Erythroblast (primary cell): Measurements from ENCODE around the gene MPPED1.

Experiments
- DNase-seq, 2 experiments: peaks; one replicate each; lab custom pipeline; 2025; lab: John Stamatoyannopoulos, UW
- GATA1 ChIP-seq: IDR thresholded peaks from 2 replicates; pipeline ENCODE4 v1.6.1; 2011; ENCODE audit warnings: low read depth, mild to moderate bottlenecking, control low read depth, low read length, moderate library complexity
- POLR2A ChIP-seq: IDR thresholded peaks from 2 replicates; pipeline ENCODE4 v1.6.1; 2011; ENCODE audit warnings: mild to moderate bottlenecking, low read length

MPPED1 gene

DNA sequence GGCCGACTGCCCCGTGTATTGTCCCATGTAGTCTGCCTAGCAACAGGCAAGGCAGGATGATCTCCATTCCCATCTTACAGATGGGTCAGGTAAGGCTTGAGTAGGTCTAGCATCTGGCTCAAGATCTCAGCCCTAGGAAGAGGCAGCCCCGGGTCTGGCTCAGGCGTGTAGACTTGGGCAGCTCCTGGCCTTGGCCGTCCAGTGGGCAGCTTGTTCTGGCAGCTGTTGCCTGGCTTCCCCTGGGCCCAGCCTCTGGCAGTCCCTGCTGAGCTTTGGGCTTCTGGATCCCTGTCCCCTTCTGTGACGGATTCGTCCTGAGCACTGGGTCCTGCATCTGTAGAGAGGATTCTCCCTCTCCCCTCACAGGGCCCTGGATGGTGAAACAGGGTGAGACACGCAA, 72.4 kb downstream of the MPPED1 start:
- no peak for DNase-seq
- TF ChIP-seq GATA1 (no peak), POLR2A (no peak)

DNA sequence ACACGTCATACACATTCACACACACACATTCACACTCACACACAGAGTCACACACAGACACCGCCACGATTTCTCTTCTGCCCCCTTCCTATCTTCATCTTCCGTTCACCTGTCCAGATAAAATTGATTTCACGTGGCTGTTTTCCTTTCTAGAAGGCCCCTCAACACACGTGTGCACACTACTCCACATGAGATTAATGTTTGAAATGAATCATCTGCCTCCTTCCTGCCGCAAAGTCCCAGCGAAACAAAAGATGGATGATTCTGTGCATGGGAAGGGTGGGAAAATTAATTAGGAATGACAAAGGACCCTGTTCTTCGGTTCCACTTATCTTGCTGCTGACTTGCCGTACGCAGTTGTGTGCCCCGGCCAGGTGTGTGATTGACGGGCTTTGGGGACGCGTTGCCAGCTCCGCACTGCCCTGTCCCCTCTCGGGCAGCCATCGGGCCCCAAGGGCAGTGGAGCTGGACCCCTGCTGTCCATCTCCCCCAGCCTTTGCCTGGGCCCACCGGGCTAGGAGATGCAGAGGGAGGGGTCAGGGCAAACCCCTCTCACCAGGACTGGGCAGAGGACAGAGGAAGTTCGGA, 73.8 kb downstream of the MPPED1 start:
- no peak for DNase-seq
- TF ChIP-seq GATA1 (no peak), POLR2A (no peak)

DNA sequence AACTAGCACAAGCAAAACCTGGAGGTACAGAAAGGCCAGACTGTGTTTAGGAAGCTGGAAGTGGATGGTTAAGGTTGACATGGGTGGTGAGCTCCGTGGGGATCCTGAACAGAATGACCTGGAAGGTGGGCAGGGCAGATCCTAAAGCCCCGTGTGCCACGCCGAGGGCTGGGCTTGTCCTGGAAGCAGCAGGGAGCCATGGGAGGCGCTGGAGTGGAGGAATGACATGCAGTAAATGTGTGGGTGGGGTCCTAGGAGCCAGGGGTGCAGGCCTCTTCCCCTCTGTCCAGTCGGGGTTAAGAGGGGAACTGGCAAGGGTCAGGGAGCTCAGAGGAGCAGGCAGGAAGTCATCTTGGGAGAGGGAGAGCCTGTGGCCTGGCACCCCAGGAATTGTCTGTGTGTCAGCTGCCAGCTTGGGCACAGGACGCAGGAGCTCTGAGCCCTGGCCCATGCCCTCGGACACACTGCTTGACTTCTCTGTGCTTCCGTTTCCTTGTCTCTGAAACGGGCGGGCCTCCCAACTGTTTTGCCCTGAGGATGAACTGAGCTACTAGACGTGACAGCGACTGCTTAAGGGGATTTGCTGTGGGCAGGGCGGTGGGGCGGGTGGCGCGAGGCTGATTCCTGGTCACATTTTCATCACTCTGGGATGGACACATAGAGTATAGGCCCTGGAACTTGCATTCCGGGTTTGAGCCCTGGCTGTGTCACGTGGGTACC, 75.7 kb downstream of the MPPED1 start:
- no peak for TF ChIP-seq GATA1

DNA sequence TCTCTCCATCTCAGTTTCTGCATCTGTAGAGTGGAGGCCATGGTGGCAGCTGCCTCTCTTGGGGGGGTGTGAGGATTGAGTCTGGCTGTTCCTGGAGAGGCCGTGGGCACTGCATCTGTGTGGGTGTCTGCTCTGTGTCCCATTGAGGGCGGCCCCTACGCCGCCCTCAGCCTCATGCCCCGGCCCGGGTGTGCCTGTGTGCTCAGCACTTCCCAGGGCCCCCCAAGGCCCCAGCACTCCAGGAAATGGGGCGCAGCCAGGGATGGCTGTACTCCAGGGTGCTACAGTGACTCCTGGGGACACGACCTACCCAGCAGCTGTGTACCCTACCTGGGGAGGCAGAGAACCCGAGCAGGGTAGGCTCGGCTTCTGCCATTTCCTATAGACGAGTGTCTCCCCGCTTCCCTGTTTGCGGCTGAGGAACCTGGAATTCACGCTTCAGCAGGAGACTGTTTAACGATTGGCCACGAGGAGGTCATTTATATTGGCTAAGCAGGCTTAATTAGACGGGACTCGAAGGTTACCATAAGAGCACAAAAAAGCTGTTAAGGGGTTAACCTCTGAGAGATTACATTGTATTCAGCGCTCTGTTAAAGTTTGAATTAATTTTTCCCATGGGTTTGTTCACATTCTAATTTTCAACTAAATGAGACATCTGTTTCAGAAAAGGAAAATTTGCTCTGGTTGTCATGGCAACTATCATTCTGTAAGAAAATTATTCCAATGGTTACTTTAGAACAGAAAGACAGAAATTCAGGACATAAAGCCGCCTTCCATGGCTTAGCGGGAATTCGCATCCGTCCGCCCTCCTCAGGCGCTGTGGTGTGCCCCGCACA, 76.4 kb downstream of the MPPED1 start:
- no peak for DNase-seq
- TF ChIP-seq POLR2A (no peak), GATA1 (no peak)

More for the DNA sequence above, 75.7 kb downstream of the MPPED1 start:
- DNase-seq, result no peak

DNA sequence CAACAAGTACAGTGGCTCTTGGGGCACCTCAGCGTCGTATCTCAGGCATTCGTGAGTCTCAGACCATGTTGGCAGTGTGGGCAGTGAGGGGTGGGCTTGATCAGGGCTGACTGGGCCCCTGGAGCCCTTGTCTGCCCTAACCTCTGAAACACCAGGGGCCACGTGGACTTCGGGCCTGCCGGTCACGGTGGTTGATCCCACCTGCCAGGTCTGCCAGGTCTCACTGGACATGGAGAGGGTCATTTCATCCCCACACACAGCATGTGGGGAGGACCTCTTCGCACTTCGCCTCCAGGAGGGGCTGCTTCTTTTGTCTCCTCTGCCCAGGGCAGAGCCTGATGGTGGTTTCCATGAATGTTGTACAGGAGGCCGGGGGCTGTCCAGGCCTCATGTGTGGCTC, 77.1 kb downstream of the MPPED1 start:
- DNase-seq, result no peak
- no peak for TF ChIP-seq GATA1
- TF ChIP-seq POLR2A, result no peak

DNA sequence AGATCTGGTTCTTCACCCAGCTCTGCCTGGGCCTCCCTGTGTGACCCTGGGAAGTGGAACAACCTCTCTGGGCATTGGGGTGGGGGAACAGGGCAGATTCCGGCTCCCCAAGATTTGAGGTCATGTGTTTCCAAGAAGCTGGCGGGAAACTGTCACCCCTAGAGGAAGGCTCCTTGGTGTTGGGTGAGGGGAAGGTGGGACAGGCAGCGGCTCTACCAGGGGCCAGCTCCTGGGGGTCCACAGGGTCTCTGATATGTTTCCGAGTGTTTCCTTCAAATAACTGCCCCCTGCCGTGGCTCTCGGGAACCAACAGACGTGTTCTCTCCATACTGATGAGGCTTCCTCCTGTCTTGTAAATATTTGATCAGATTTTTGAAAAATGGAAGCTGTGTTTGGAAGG, 78.5 kb downstream of the MPPED1 start:
- no peak for DNase-seq
- TF ChIP-seq GATA1 (no peak), POLR2A (no peak)

DNA sequence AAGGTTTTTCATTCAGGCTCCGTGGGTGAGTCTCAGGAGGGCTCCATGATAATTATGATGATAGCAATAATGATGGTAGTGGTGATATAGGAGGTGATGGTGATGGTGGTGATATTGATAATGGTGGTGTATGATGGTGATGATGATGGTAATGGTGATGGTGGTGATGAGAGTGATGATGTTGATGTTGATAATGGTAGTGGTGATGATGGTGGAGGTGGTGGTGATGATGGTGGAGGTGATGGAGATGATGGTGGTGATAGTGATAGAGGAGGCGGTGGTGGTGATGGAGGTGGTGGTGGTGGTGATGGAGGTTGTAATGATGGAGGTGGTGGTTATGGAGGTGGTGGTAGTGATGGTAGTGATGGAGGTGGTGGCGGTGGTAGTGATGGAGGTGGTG, 79.4 kb downstream of the MPPED1 start:
- DNase-seq, result no peak
- no peak for TF ChIP-seq POLR2A
- TF ChIP-seq GATA1, result no peak

DNA sequence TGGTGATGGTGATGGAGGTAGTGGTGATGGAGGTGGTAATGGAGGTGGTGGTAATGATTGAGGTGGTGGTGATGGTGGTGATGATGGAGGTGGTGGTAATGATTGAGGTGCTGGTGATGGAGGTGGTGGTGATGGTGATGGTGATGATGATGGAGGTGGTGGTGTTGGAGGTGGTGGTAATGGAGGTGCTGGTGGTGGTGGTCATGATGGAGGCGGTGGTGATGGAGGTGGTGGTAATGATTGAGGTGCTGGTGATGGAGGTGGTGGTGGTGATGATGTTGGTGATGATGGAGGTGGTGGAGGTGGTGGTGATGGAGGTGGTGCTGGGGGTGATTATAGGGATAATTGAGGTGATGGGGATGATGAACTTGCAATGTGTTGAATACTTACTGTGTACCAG, 79.9 kb downstream of the MPPED1 start:
- TF ChIP-seq GATA1 (no peak), POLR2A (no peak)
- DNase-seq, result no peak

DNA sequence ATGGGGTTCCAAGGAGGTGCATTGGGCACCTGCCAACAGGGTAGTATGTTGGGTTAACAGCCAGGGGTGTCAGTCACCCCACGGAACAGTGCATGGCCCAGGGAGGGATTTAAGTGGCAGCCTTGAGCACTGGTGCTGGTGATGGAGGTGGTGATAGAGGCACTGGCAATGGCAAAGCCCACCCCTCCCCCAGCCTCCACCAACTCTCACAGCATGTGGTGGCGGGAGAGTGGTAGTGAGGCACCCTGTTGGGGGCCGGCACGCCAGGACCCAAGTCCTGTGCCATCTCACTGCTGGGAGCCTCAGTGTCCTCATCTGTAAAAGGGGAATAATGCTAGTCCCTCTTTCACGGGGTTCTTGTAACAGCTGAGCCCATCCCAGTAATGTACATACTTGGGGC, 81.5 kb downstream of the MPPED1 start:
- no peak for DNase-seq
- TF ChIP-seq POLR2A (no peak), GATA1 (no peak)

DNA sequence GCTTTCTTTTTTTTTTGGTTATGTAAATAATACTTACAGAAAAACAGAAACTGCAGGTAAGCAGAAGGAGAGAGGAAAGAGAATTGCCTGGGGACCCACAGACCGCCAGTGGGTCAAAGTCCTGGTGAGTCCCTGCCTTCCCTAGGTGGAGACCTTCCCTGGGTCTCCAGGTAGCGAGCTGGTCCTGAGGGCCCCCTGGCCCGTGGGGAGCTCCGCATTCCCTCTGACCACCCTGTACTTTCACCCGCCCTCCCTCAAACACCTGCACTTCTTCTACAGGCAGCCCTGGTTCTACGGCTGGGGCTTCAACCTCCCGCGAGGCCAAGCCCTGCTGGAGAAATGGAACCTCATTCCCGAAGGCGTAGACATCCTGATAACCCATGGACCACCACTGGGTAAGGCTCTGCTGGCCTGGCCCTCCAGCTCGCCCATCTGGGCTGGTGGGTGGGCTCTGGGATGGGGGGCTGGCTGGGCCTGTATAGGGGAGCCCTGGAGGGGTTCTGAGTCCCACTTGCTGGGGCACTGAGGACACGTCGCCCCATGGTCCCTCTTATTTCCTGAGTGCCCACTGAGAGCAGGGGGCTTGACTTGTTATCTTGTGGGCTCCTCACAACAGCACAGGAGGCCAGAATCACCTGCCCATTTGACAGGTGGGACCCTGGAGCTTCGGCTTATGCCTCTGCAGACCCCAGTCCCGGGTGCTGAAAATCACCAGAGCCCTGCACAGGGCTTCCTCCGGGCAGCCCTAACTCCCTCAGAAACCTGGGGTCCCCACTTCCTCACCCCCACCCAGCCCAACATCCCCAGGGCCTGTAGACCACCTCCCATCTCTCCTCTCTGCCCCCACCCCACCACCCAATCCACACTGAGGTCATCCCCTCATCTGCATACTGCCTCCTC, 86.4 kb downstream of the MPPED1 start:
- no peak for TF ChIP-seq GATA1
- TF ChIP-seq POLR2A, result no peak
- no peak for DNase-seq

DNA sequence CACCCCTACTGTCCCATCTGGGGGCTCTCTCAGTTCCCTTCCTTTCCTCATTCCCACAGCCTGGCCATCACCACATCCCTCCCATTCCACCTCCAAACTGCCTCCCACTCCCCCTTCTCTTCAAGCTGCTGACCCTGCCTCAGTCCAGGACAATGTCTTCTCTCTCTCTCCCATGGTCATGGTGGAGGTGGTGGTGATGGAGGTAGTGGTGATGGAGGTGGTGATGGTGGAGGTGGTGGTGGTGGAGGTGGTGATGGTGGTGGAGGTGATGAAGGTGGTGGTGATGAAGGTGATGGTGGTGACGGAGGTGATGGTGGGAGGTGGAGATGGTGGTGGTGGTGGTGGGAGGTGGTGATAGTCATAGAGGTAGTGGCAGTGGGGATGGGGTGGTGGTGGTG, 87.0 kb downstream of the MPPED1 start:
- DNase-seq, result no peak
- TF ChIP-seq POLR2A, result no peak
- TF ChIP-seq GATA1, result no peak

DNA sequence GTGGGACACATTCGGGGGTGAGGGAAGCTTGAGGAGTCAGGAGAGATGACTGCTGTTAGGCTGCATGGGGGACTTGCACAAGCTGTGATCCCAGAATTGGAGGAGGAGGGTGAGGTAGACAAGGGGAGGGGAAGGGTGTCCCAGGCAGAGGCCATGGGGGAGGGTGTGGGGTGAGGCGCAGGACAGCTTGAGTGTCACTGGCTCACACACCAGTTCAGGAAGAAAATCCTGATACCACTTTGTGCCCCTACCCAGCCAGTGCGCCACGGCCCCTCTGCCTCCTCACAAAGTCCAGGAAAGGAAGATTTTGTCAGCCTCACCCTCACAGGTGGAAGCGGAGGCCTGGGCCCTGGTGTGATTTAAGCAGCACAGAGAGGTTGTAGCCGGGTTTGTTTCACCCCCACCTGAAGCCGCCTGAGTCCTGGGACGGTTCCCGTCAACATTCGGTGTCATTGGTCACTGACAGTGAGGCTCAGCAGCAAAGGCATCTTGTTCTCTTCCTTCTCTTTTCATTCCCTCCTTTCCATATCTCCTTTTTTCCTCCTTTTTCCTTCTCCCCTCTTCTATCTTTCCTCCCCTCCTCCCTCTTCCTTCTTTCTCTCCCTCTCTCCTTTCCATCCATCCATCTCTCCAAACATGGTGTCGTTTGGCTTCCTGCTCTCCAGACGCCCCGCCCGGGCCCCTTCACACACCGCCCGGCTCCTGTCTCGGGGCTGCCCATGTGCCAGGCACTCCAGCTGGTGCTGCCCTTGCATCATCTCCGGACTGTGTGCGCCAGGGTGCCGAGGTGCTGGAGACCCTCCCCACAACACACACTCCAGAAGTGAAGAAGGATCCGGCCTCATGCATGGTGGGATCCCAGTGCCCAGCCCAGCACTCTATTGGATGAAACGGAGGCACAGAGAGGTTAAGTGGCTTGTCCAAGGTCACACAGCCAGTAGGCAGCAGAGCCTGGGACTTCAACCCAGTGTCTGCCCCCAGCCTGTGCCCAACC, 89.3 kb downstream of the MPPED1 start:
- DNase-seq, result no peak

More for the DNA sequence above, 89.3 kb downstream of the MPPED1 start:
- TF ChIP-seq GATA1, result no peak
- no peak for TF ChIP-seq POLR2A
